Adrenal gland (tissue), 12 donors: Measurements from ENCODE around the gene IPO11. TPM values are rescaled to one million over a fixed set of nuclear protein-coding genes. Genes with fewer than 3 reads are reported as not detected.
A peak's percentile ranks its signal among the peaks of the same experiment; 100 is the strongest.

ENCODE experiments used
- DNase-seq, 7 donors: peaks; one replicate each; pipeline ENCODE4 v3.0.0-alpha.2; 2019 to 2020
- H3K27ac ChIP-seq, 5 donors: fragments of 200-600 bp; sonication (generic) in 4 of 5; 1 replicate in 3 of 5; 2 replicates in 2 of 5; pipeline versions ENCODE4 v1.5.1 to v1.8.0; 2016 to 2020; ENCODE audit warnings: mild to moderate bottlenecking in 1 of 5
- H3K27me3 ChIP-seq: fragments of 200-600 bp; 2 replicates; pipeline ENCODE4 v1.8.0; 2021
- H3K36me3 ChIP-seq, 2 donors: fragments of 200-600 bp; replicated peaks in 1 of 2; 1 replicate in 1 of 2; 2 replicates in 1 of 2; pipeline versions ENCODE4 v1.5.1 to v1.8.0; 2018 to 2022
- H3K4me1 ChIP-seq, 2 donors: fragments of 200-600 bp; replicated peaks in 1 of 2; 1 replicate in 1 of 2; 2 replicates in 1 of 2; pipeline versions ENCODE4 v1.5.1 to v1.8.0; 2018 to 2021
- H3K4me3 ChIP-seq, 4 donors: fragments of 200-600 bp; sonication (generic) in 3 of 4; one replicate each; pipeline ENCODE4 v1.5.1; 2016 to 2018
- H3K9me3 ChIP-seq, 3 donors: fragments of 200-600 bp; sonication (generic) in 1 of 3; replicated peaks in 1 of 3; 1 replicate in 2 of 3; 2 replicates in 1 of 3; pipeline versions ENCODE4 v1.5.1 to v1.8.0; 2016 to 2021
- POLR2A ChIP-seq, 2 donors: fragments of 450-650 bp; IDR thresholded peaks; one replicate each; pipeline ENCODE4 v1.6.1; 2017; ENCODE audit warnings: antibody characterized with exemption in 2 of 2, mild to moderate bottlenecking in 2 of 2, moderate library complexity in 1 of 2
- WGBS, 4 donors: extraction: QIAGEN DNeasy Blood & Tissue Kit in 2 of 4; methylation state at CpG; one replicate each; pipeline versions ENCODE4 v1.1.5 to v1.1.7; 2013 to 2017; 5-methylcytosine and 5-hydroxymethylcytosine counted together
- intact Hi-C, 2 donors: fragments of 100-400 bp; cut with DNase I; formaldehyde crosslinking; loops; one replicate each; pipeline versions ENCODE4 v1.14.1 to v1.15.0; 2022 to 2023
- polyA plus RNA-seq, 3 donors: library from polyadenylated mRNA; stranded (reverse); fragments of 200-250 nt in 2 of 3; fragments of 350-450 nt in 1 of 3; fragmentation: Illumina TruSeq in 1 of 3; extraction: RNeasy Lipid Tissue Mini Kit (QIAGEN cat#74804) in 1 of 3; gene quantifications; one replicate each; pipeline ENCODE4 v1.2.3, GENCODE V29; 2013 to 2014
- total RNA-seq, 9 donors: library from RNA; depleted of rRNA in 4 of 9; stranded (reverse); fragments of >200 nt in 4 of 9; fragments of 120-200 nt in 1 of 9; fragmentation: NEBNext Ultra II Directional in 1 of 9; extraction: Animal tissue kit (Norgen Biotek cat#: 25700) in 1 of 9; gene quantifications; one replicate each; pipeline versions ENCODE4 v1.1.0 to v1.2.4, GENCODE V29; 2013 to 2023
- TF ChIP-seq, protein P1 (sequence below), 6 experiments: fragments of 450-650 bp in 4 of 6; fragments of 200-600 bp in 2 of 6; sonication (generic) in 1 of 6; IDR thresholded peaks; 1 replicate in 5 of 6; 2 replicates in 1 of 6; pipeline versions ENCODE4 v1.5.1 to v1.8.0; 2016 to 2021; ENCODE audit warnings: antibody characterized with exemption in 6 of 6, mild to moderate bottlenecking in 2 of 6, moderate library complexity in 1 of 6
- donor health status: healthy with polysubstance abuse.
- donor health status: Bipolar disorder and iron deficiency.
- donor health status: DM: yes; HTN: yes; CAD: no.
- donor health status: DM: no; HTN: no; CAD: no.
- donor health status: DM: no; HTN: no; CAD: no.
- donor health status: DM: yes; HTN: yes; CAD: no.

Gene IPO11
- total and polyA plus RNA-seq, 12 donors, result 6.0 to 33.3 (median 23.7) TPM

- intact Hi-C loops, result no loop called here
- peaks cover 4 to 7% of the 10 kb centered on the region in 2 donors for H3K4me1 ChIP-seq
- H3K9me3 ChIP-seq, result no peaks in the 10 kb centered on the region
- no peak for TF ChIP-seq POLR2A (IDR thresholded peaks at IDR 0.05)
- TF ChIP-seq, protein P1, sequence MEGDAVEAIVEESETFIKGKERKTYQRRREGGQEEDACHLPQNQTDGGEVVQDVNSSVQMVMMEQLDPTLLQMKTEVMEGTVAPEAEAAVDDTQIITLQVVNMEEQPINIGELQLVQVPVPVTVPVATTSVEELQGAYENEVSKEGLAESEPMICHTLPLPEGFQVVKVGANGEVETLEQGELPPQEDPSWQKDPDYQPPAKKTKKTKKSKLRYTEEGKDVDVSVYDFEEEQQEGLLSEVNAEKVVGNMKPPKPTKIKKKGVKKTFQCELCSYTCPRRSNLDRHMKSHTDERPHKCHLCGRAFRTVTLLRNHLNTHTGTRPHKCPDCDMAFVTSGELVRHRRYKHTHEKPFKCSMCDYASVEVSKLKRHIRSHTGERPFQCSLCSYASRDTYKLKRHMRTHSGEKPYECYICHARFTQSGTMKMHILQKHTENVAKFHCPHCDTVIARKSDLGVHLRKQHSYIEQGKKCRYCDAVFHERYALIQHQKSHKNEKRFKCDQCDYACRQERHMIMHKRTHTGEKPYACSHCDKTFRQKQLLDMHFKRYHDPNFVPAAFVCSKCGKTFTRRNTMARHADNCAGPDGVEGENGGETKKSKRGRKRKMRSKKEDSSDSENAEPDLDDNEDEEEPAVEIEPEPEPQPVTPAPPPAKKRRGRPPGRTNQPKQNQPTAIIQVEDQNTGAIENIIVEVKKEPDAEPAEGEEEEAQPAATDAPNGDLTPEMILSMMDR (IDR thresholded peaks at IDR 0.05), result no peak
- H3K36me3 ChIP-seq, result no peaks in the 10 kb centered on the region
- no peak overlapping the region for H3K4me3 ChIP-seq
- no peak for DNase-seq
- no peaks in the 10 kb centered on the region for H3K27me3 ChIP-seq
- WGBS, 4 donors, result 31 to 62% (median 35%) methylated on average over 1 of the region's 1 CpG
- H3K27ac ChIP-seq, result no peak overlapping the region
Measured at GRCh38 chr5:62593331-62593730, 180.8 kb downstream of the IPO11 start.

- TF ChIP-seq, protein P1 (IDR thresholded peaks at IDR 0.05), result no peak
- TF ChIP-seq POLR2A (IDR thresholded peaks at IDR 0.05), result no peak
- H3K27ac ChIP-seq, result no peak overlapping the region
- intact Hi-C loops, result no loop called here
- WGBS, 4 donors, result 96 to 98% (median 98%) methylated on average over 3 of the region's 3 CpGs
- no peaks in the 10 kb centered on the region for H3K27me3 ChIP-seq
- H3K4me3 ChIP-seq, result no peak overlapping the region
- H3K4me1 ChIP-seq, result peaks cover 4 to 7% of the 10 kb centered on the region in 2 donors
- H3K36me3 ChIP-seq, result no peaks in the 10 kb centered on the region
- DNase-seq, result no peak
- H3K9me3 ChIP-seq, result no peaks in the 10 kb centered on the region
Measured at GRCh38 chr5:62594364-62594984, 181.9 kb downstream of the IPO11 start.

GRCh38 chr5:62596096-62596495 is 183.5 kb downstream of the IPO11 start:
- 42 to 82% (median 56%) methylated on average over 1 of the region's 1 CpG for WGBS, 4 donors
- intact Hi-C loops, result no loop called here
- TF ChIP-seq, protein P1 (IDR thresholded peaks at IDR 0.05), result no peak
- TF ChIP-seq POLR2A (IDR thresholded peaks at IDR 0.05), result no peak
- Histone ChIP-seq H3K36me3 (no peaks in the 10 kb centered on the region), H3K4me3 (no peak overlapping the region), H3K4me1 (peaks cover 4 to 13% of the 10 kb centered on the region in 2 donors), H3K27me3 (no peaks in the 10 kb centered on the region), H3K27ac (no peak overlapping the region), H3K9me3 (no peaks in the 10 kb centered on the region)
- peak in 1 of 7 donors; percentile 37 for DNase-seq

DNA sequence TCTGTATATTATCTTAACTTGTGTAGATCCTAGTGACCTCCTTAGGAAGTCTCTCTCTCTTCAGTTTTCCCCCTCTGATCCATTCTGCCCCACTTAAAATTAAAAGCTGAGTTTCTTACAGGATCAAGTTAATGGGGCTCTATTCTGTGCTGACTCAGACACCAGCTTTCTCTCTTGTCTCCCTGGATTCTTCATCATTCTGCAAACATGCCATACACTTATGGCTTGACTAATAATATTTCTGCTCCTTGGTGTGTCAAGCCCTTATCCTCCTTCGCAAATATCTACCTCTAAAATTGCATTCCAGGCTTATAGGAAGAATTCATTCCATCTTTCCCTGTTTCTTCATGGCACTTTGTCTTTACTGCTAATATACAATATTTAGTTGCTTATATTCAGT is 184.1 kb downstream of the IPO11 start:
- TF ChIP-seq, protein P1 (IDR thresholded peaks at IDR 0.05), result no peak
- Histone ChIP-seq H3K27ac (no peak overlapping the region), H3K4me1 (peaks cover 4 to 13% of the 10 kb centered on the region in 2 donors), H3K36me3 (no peaks in the 10 kb centered on the region), H3K27me3 (no peaks in the 10 kb centered on the region), H3K4me3 (no peak overlapping the region), H3K9me3 (no peaks in the 10 kb centered on the region)
- DNase-seq, result no peak
- intact Hi-C loops, result no loop called here
- WGBS, 4 donors, result 98 to 100% (median 100%) methylated on average over 1 of the region's 1 CpG
